Muscle layer of colon (tissue), 2 donors: Measurements from ENCODE around the gene FSIP1.
A peak's percentile ranks its signal among the peaks of the same experiment; 100 is the strongest.

Source experiments
- H3K27ac ChIP-seq: one replicate; pipeline ENCODE4 v1.7.0; 2013; ENCODE audit warnings: low read depth, mild to moderate bottlenecking, low read length, moderate library complexity
- H3K27me3 ChIP-seq, 2 donors: one replicate each; pipeline ENCODE4 v1.7.0; 2013; ENCODE audit warnings: low read length in 2 of 2, mild to moderate bottlenecking in 2 of 2; ENCODE audit not compliant: insufficient read depth in 2 of 2, control insufficient read depth in 1 of 2
- H3K36me3 ChIP-seq: one replicate; pipeline ENCODE4 v1.7.0; 2013; ENCODE audit warnings: mild to moderate bottlenecking, low read length; ENCODE audit not compliant: insufficient read depth
- H3K4me1 ChIP-seq: one replicate; pipeline ENCODE4 v1.7.0; 2013; ENCODE audit warnings: mild to moderate bottlenecking, low read length; ENCODE audit not compliant: insufficient read depth
- H3K4me3 ChIP-seq, 2 donors: one replicate each; pipeline ENCODE4 v1.7.0; 2013; ENCODE audit warnings: low read length in 2 of 2, low read depth in 1 of 2, mild to moderate bottlenecking in 1 of 2, moderate library complexity in 1 of 2
- H3K9ac ChIP-seq: one replicate; pipeline ENCODE4 v1.7.0; 2013; ENCODE audit warnings: low read length
- H3K9me3 ChIP-seq: one replicate; pipeline ENCODE4 v1.7.0; 2013; ENCODE audit warnings: mild to moderate bottlenecking, low read length
- donor health status: abdominal sarcoma.
- donor health status: Adenocarcinoma of cecum.

The FSIP1 gene

DNA sequence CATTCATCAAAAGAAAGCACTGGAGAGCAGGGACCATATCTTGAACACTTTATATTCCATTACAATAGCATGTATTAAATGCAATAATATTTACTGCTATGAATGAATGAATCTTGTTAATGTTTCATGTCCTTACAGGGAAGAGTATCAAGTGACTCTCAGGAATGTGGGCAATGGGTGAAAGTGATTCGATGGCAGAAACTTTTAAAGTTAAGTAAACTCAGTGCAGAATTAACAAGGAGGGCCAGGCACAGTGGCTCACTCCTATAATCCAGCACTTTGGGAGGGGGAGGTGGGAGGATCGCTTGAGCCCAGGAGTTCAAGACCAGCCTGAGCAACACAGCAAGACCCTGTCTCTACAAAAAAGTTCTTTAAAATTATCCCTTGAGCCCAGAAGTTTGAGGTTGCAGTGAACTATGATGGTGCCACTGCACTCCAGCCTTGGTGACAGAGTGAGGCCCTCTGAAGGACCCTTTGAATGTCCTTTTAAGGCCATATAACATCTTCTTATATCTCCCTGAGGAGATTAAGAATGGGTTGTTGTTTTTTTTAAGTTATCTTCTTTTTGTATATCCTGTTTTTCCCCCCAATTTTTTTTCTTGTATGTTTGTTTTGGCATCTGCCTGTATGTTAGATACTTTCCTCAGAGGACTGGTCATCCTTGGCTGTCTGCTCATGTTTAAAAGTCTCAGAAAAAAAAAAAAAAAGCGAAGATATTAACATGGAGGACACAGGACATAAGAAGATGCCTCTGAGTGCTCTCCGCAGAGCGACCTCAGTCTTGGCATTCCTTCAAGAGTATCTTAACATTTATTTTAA lies 9.6 kb upstream of the FSIP1 start:
- Histone ChIP-seq H3K4me1 (no peaks in the 10 kb centered on the region), H3K9me3 (no peaks in the 10 kb centered on the region)

DNA sequence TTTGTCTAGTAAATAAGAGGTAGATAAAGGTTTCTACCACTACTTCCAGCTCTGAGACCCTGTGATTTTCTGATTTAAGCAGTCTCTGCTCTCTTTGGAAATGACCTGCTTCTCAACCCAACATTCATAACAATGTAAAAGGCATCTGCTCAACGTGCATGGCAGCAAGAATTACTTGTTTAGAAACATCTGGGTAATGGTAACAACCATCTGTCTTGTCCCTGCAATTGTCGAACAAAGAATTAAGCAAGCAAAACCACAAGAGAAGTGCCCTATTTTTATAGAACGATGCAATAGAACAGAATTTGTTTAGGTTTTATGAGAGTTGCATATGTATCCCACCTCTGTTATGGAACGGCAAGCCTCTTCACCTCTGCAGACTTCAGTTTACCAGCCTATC lies 7.1 kb upstream of the FSIP1 start:
- Histone ChIP-seq H3K4me1 (no peaks in the 10 kb centered on the region), H3K27ac (no peak overlapping the region), H3K36me3 (no peaks in the 10 kb centered on the region), H3K4me3 (no peak overlapping the region), H3K27me3 (no peaks in the 10 kb centered on the region), H3K9me3 (no peaks in the 10 kb centered on the region), H3K9ac (no peak overlapping the region)

More for the DNA sequence above, 9.6 kb upstream of the FSIP1 start:
- no peak overlapping the region for H3K27ac ChIP-seq
- H3K4me3 ChIP-seq, result no peak overlapping the region
- no peaks in the 10 kb centered on the region for H3K27me3 ChIP-seq
- no peak overlapping the region for H3K9ac ChIP-seq
- no peaks in the 10 kb centered on the region for H3K36me3 ChIP-seq

DNA sequence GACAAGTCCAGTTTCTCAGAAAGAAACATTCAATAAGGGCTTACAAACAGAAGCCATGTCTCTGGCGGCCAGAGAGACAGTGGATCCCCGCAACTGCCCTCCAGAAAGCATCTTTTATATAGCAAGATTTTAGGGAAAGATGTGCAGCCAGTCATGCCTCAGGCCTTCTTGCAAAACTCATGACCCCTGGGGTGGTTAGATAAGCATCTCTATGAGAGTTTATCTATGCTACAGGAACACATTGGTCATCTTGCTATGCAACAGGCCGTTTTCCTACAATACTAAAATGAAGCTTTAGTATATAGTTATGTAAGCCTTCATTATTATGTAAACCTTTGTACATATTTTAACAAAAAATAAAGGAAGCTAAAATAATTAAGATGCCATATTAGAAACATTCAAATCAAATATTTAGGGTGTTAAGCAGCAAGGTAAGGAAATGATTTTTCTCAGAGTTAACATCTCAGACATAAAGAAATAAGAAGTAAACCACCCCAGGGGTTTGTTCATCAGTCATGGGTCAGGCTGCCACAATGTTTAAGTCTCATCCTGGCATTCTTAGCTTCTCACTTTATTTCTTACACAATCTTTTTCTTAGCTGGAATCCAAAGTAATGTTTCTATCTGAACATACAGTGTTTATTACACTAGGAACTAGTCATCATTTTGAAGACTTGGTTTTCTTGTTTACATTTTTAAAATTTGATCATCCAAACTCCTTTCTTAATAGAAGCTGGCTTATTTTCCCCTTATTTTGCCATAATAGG lies 6.3 kb upstream of the FSIP1 start:
- Histone ChIP-seq H3K9ac (no peak overlapping the region), H3K27ac (no peak overlapping the region), H3K4me3 (no peak overlapping the region), H3K36me3 (no peaks in the 10 kb centered on the region), H3K4me1 (peaks cover 3% of the 10 kb centered on the region), H3K27me3 (no peaks in the 10 kb centered on the region), H3K9me3 (no peaks in the 10 kb centered on the region)

DNA sequence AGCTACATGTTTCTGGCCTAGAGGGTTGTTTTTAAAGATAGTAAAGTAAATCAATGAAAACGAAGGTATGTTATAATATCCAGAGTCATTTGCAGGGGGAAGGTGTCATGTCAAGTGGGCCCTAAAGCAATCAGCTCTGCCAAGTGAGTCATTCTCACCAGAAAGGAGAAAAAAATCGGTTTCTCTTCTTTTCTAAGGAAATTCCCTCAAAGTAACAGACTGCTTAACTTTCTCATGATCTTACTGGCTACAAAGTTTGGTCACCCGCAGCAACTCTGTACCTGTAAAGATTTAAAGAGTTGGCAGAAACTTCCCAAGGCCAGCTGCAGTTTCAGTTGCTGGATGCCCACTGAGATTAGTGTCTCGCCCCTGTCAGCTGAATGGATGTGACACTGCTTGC lies 5.5 kb upstream of the FSIP1 start:
- Histone ChIP-seq H3K9ac (no peak overlapping the region), H3K27me3 (no peaks in the 10 kb centered on the region), H3K4me3 (no peak overlapping the region), H3K4me1 (peaks cover 11% of the 10 kb centered on the region), H3K27ac (no peak overlapping the region), H3K36me3 (no peaks in the 10 kb centered on the region), H3K9me3 (no peaks in the 10 kb centered on the region)

DNA sequence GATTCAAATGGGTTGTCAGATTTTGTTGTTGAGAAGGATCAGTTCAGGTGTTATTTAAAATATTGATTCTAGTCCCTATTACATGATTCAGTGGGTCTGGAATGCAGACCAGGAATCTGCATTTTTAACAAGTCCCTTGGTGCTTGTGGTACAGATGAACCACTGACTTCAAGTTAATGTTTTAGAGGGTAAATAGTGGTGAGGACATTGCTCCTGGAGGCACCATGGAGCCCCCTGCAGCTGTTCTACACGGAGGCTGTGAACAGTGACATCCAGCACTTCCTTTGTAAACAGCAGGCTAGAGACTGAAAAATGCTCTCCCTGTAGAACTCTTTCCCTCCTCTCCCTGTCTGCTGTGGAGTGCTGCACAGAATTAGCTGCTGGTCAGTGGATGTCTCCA lies 4.8 kb upstream of the FSIP1 start:
- H3K4me3 ChIP-seq, result no peak overlapping the region
- no peaks in the 10 kb centered on the region for H3K36me3 ChIP-seq
- no peak overlapping the region for H3K27ac ChIP-seq
- peaks cover 11% of the 10 kb centered on the region for H3K4me1 ChIP-seq
- no peaks in the 10 kb centered on the region for H3K9me3 ChIP-seq
- H3K27me3 ChIP-seq, result no peaks in the 10 kb centered on the region
- H3K9ac ChIP-seq, result no peak overlapping the region

DNA sequence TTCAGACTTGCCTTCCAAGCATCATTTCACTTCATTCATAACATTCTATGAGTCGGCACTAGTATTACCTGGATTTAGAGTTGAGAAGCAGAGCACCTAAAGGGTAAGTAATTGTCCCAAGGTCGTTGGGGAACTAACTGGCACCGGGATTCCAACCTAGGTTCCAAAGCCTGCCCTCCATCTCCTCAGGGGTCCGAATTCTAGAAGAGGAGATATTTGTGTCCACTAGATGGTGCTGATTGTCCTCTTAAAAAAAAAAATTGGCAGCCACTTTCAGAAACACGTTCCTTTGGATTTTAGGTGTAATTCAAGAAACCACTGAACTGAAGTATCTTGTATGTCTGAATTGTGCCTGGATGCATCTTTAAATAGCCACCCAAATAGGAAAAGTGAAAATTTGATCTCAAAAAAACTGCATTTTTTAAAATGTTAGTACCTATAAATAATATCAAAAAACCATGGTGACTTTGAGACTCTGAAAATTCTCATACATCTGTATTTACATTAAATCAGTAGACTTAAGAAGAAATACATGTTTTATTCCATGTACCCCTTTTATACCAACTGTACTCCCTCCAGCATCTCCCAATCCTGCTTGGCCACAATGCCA lies 3.9 kb upstream of the FSIP1 start:
- no peaks in the 10 kb centered on the region for H3K9me3 ChIP-seq
- H3K27ac ChIP-seq, result no peak overlapping the region
- no peak overlapping the region for H3K9ac ChIP-seq
- H3K36me3 ChIP-seq, result no peaks in the 10 kb centered on the region
- peaks cover 11% of the 10 kb centered on the region for H3K4me1 ChIP-seq
- no peaks in the 10 kb centered on the region for H3K27me3 ChIP-seq
- H3K4me3 ChIP-seq, result no peak overlapping the region

DNA sequence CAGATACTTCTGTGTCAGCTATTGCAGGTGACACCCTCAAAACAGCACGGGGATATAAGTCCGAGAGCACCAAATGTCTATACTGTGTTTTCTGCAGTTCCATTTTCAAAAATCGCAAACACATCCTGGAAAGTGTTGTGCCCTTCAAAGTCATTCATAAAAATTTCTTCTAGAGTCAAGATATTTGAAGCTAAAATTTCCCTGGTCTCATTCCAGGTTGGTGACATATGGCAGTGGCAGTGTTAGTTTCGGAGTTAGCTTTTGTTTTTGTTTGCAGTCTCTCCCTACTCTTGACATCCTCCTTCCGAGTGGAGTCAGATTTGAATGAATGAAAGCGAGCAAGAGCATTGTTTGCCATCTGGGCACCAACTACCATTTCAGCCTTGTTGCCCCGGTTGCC lies 3.2 kb upstream of the FSIP1 start:
- Histone ChIP-seq H3K36me3 (no peaks in the 10 kb centered on the region), H3K27ac (no peak overlapping the region), H3K4me3 (no peak overlapping the region), H3K4me1 (peaks cover 11% of the 10 kb centered on the region), H3K27me3 (no peaks in the 10 kb centered on the region), H3K9me3 (no peaks in the 10 kb centered on the region), H3K9ac (no peak overlapping the region)

DNA sequence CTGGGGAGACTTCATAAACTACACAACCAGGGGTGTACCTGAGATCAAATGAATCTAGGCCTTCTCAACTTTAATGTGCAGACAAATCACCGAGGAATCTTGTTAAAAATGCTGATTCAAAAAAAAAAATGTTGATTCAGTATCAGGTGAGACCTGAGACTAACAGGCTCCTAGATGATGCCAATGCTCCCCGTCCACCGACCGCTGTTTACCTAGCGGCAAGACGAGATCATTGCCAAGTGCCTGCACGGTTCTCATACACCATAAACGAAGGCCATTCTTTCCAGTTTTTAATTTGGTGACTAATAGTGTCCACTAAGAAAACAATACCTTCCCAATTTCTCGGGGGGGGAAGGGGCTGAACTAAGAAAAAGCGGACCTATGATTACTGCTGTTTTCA lies 2.5 kb upstream of the FSIP1 start:
- Histone ChIP-seq H3K9me3 (no peaks in the 10 kb centered on the region), H3K4me1 (peaks cover 11% of the 10 kb centered on the region), H3K27ac (no peak overlapping the region), H3K36me3 (no peaks in the 10 kb centered on the region), H3K4me3 (no peak overlapping the region), H3K9ac (no peak overlapping the region), H3K27me3 (no peaks in the 10 kb centered on the region)

DNA sequence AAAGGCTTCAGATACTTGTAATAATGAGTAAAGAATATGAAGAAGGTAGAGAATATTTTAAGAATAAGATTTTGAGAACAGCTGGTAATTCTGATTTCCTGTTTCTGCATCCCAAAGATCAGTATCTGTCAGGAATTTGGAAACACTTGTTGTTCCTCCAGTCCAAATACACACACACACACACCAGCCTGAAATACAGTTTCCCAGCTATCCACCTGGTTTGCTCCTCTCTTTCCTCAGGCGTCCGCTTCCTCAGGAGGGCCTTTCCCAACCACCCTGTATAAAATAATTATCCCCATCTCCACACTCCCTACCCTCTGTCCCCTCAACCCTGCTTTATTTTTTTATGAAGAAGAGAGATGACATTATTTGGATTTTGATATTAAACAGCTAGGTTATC lies 2.0 kb upstream of the FSIP1 start:
- peaks cover 11% of the 10 kb centered on the region for H3K4me1 ChIP-seq
- H3K9me3 ChIP-seq, result no peaks in the 10 kb centered on the region

DNA sequence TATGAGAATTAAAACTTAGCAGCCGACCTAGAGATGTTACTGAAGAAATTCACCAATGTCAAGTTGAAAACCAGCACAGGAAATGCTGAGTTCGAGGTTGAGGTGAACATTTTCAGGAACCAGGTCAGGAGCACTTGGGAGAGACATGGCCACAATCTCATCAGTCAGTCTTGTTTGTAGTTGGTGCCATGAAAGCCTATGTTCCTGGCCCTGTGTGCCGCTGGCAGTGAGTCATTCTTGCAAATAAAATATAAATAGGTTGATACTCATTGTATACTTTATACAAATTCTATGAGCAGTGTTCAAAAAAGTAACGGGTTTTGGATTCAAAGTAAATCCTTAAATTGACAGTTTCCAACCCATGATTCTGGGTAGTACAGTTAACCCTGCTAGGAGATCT lies 1.5 kb upstream of the FSIP1 start:
- peak overlapping the region; percentile 5 for H3K9ac ChIP-seq

More for the DNA sequence above, 2.0 kb upstream of the FSIP1 start:
- Histone ChIP-seq H3K27ac (no peak overlapping the region), H3K36me3 (no peaks in the 10 kb centered on the region), H3K4me3 (no peak overlapping the region), H3K9ac (no peak overlapping the region), H3K27me3 (no peaks in the 10 kb centered on the region)

DNA sequence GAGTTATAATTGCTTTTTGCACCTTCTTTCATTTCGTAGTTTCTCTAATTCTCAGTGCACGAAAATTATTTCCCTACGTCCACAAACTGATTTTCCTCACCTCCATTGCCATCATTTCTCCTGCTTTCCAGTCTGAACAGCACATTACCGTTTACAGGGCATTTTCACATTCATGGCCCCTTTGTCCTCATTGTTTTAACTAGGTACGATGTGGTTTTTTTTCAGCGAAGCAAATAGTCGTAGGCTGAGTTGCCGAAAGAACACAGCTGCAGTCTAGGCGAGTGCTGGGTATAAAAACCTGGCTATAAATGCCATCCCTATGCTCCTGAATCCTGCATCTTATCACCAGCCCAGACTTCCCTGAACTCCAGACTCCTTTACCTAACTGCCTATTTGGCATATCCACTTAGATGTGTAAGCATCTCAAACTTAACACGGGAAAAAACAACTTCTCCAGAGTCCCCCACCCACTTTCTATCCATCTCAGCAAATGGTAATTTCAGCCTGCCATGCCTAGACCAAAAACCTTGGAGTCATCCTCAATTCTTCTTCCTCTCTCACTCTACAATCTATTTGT lies 691 bp upstream of the FSIP1 start:
- no peaks in the 10 kb centered on the region for H3K27me3 ChIP-seq
- peak overlapping the region; percentile 59 to 87 for H3K4me3 ChIP-seq
- peaks cover 11% of the 10 kb centered on the region for H3K4me1 ChIP-seq
- no peaks in the 10 kb centered on the region for H3K9me3 ChIP-seq
- H3K9ac ChIP-seq, result peak overlapping the region; percentile 5
- H3K27ac ChIP-seq, result peak overlapping the region; percentile 75
- H3K36me3 ChIP-seq, result no peaks in the 10 kb centered on the region

More for the DNA sequence above, 1.5 kb upstream of the FSIP1 start:
- Histone ChIP-seq H3K4me1 (peaks cover 11% of the 10 kb centered on the region), H3K9me3 (no peaks in the 10 kb centered on the region), H3K27me3 (no peaks in the 10 kb centered on the region), H3K27ac (peak overlapping the region; percentile 75), H3K4me3 (no peak overlapping the region), H3K36me3 (no peaks in the 10 kb centered on the region)
